Stimulated activated CD8-positive, alpha-beta memory T cell treated with anti-CD3 and anti-CD28 coated beads, Interleukin-2, amount 100 ng/mL, for 48 hours (primary cell): ENCODE results near the gene RNASE13.

Source experiments
- DNase-seq, 2 donors: peaks; one replicate each; pipeline ENCODE4 v3.0.0-alpha.2; 2020; ENCODE audit warnings: low read depth in 2 of 2

The RNASE13 gene

DNA sequence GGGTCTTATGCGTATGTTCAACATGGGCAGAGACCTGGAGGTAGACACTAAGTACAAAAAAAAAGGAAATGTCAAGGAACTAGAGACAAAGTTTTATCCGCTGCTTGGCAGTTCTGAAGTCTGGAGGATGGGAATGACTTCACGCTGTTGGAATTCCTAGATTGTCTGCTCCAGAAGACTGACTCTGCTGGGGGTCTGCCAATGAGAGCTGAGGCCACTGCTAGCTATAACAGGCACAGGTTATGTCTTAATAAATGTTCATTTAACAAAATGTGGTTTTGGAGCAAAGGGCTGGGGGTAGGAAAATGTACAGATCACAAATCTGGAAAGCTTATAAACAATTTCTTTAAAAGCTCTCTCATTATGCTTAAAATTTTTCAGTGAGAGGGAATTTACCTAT lies 28.9 kb upstream of the RNASE13 start:
- no peak for DNase-seq

DNA sequence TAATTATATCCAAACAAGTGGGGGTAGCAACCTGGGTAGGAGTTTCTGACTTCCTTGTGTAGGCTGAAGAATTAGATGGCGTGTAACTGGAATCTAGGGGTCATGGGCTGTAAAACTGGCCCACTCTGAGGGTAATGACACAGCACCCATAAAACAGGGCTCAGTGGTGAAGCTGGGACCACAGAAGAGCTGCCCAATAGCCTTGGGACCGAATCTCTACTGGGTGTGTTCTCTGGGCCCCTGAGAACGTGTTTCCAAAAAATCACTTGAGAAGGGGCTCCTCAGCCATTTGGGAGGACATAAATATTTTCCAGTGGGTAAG lies 26.7 kb upstream of the RNASE13 start:
- DNase-seq: no peak

DNA sequence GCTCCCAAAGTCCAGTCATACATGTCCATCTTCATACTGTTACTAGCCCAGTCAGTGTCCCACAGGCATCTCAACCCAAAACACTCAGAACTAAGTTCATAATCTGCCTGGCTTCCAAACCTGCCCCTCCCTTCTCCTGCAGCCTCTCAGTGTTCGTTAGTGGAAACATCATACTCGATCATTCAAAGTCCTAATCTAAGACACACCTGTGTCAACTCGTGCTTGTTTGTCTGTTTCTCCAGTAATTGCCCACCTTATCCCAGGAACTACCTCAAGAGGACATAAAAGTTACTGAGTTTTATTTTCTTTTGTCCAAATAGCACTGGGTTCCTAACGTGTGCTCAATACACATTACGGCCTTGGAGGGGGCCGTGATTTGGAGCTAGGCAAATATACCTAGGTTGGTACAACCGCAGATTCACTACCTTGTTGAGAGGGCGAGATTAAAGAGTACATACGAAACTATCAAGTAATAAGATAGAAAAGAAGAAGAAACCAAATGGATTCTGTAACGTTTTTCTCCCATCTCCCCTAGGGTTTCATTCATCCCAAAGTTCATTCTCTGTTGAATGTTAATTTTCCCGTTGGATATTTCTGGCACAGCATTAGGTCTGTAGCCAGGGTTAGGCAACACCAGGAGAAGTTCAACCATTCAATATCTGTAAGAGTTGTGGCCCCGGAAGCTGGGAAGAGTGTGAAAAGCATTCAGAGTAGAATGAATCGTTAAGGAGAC lies 26.2 kb upstream of the RNASE13 start:
- no peak for DNase-seq

DNA sequence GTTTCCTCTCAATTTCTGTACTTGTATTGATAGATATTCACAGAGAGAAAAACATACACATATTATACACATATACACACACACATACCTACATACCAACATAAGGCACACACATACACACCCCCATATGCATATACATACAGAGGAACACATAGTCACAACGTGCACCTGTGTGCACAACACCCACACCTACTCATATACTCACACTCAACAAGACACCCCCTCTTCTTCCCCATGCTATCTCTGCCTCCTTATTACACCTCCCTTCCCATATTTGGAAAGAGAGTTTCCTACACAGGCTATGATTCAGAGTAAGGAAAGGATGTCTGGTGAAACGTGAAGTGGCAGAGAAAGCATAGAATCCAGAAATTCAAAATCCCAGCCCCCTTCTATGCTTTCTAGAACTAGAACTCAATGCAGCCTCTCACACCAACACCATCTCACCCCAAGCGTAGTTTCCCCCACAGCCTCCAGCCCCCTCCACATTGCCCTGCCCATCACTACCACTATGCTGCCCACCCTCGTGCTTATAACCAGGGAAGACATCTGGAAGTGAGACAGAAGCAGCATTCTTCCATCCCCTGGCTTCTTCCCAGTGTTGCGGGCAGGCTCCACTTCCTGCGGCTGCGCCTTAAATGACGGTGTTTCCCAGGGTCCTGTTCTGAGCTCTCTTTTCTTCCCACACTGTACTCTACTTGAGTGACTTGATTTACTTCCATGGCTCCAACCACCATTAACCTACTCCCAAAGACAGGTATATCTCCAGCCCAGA lies 25.4 kb upstream of the RNASE13 start:
- DNase-seq: no peak

DNA sequence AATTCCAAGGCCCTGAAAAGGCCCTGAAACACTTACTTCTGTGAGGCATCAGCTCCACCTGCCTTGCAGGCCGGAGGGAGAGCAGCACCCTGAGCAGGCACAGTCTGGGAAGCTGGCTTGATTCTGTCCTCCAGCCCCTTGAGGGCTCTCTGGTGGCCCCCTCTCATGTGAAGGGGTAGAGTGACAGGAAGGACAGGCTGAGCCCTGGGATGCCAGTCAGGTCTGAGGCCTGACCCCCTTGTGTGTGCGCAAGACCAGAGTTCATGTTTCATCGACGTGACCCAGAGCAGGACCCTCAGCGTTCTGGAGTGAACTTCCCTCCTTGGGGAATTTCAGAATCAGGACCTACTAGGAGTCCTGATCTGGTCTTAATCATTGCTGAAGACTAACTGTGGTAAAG lies 24.3 kb upstream of the RNASE13 start:
- DNase-seq: no peak

DNA sequence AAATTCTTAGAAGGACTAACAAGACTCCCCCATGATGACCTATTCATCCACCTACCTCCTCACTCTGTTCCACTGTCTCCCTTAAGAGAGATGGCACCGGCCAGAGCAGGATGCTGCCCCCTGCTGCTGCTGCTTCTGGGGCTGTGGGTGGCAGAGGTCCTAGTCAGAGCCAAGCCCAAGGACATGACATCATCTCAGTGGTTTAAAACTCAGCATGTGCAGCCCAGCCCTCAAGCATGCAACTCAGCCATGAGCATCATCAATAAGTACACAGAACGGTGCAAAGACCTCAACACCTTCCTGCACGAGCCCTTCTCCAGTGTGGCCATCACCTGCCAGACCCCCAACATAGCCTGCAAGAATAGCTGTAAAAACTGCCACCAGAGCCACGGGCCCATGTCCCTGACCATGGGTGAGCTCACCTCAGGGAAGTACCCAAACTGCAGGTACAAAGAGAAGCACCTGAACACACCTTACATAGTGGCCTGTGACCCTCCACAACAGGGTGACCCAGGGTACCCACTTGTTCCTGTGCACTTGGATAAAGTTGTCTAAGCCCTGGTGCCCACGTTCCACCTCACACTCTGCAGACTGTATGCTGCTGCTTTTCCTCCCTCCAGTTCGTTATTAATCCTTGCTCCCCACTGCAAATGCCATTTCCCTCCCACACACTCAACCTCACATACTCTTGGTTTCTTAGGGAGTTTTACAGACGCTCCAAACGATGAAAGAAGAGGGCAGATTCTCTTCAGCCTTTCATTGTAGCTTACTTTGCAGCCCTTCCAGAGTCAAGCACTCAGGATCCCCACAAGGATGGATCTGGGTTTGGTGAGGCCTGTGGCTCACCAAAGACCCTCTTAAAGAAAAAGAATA lies 23.4 kb upstream of the RNASE13 start, which contains the start of gene RNASE8:
TSS of gene RNASE8 (plus strand) at position 20 of the 873 bp plus-strand sequence. CDS start at position 91, 71 bp downstream.
- DNase-seq: no peak

DNA sequence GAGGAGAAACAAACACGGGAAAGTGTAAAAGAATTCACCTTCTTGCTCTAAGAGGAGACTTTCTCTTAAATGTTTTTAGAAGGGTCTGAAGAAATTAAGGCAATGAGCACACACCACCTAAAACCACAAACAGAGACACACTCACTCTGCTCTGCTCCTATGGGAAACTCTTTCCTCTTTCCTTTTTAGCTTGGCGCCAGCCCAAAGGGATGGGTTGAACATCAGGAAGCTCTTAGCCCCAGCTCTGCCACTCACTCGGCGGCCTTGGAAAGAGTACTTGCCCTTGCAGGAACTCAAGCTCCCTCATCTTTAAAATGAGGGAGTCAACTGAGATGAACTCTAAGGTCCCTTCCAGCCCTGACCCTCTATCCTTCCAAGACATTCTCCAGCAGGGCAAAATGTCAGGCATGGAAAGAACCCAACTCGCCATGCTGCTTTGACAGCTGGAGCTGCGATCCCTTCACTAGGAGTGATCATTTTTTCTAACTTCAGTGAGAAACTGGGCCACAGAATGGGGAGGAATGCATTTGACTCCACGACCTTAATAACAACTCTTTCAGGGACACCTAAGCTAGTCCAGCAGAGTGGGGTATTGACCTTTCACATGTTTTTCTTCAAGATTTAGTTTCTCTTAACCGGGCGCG lies 22.0 kb upstream of the RNASE13 start:
- no peak for DNase-seq

DNA sequence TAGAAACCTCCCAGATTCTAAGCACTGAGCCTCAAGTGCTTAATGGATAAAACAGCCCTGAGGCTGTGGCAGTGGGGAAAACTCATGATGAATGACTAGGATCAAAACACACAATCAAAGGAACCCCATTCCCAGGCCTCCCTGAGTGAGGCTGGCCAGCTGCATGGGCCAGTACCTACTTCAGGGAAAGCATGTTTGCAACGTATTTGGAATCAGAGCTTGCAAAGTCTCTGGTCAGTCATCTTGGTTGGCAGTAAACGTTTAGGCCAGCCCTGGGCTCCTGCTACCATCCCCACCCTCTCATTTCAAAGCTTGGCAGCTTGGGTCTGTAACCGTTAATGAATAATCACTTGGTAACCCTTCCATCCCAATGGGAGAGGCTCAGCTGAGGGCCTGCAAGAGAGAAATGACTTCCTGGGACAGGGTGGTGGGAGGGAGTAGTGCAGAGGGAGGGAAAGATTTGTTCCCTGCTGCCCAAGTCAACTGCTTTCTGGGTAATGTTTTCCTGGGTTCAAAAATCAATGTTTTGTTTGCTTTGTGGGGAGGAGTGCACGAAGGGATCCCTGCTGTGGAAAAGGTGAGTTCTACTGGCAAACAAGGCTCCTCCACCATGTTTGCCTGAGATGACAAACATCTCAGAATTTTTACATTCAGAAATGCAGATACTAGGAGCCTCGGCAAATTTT lies 21.0 kb upstream of the RNASE13 start:
- DNase-seq: no peak

DNA sequence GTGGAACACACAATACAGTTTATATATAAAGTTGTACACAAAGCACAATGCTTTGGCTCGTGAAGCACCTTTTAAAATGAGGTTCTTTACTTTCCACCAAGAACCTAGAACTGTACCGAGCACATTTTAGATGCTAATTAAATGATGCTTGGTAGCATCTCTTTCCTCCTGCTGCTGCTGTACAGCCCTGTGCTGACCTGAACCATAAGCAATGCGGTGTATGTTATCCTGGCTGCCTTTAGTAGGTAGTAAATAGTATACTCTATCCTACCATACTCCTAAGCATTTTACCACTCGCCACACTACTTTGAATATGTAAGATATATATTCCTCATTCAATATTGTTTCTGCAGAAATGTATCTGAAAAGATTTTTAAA lies 20.1 kb upstream of the RNASE13 start:
- no peak for DNase-seq

DNA sequence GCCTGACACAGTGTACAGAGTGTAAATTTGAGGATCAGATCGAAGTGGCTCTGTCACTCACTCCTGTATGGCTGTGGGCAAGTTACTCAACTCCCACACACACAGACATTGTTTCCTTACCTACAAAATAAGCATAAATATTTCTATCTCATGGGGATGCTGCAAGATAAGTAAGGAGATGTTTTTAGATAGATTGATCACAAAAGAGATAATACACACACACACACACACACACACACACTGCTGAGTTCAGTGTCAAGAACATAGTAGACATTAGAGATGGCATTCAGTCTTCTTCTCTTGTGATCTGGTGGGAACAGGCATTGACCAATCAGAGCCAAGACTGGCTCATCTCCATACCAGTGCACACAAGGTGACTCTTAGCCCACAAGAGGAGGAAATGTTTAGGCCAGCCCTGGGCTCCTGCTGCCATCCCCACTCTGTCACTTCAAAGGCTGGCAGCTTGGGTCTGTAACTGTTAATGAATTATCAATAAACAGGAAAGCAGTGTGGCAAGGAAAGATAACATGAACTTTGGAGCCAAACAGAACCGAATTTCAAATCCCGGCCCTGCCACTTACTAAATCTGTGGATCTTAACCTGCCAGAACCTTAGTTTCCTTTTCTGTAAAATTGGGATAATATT lies 19.6 kb upstream of the RNASE13 start:
- no peak for DNase-seq

DNA sequence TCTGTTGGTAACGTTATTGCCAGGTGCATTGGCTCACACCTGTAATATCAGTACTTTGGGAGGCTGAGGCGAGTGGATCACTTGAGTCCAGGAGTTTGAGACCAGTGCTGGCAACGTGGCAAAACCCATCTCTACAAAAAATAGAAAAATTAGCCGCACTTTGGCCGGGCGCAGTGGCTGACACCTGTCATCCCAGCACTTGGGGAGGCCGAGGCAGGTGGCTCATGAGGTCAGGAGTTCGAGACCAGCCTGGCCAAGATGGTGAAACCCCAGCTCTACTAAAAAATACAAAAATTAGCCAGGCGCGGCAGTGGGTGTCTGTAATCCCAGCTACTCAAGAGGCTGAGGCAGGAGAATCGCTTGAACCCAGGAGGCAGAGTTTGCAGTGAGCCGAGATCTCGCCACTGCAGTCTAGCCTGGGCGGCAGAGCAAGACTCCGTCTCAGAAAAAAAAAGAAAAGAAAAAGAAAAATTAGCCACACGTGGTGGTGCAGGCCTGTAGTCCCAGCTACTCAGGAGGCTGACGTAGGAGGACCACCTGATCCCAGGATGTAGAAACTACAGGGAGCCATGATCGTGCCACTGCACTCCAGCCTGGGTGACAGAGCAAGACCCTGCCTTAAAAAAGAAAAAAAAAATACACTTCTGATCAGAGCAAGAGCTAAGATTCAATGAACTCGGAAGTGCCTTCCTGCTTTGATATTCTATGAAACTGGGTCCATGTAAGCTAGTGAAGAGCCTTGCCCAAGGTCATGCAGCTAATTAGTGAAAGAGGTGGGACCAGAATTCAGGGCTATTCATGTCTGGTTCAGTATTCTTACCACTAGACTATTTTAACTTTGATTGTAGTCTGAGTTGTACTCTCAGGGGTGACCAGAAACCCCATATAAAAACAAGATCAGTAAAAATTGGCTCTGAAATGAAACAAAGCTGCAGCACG lies 18.8 kb upstream of the RNASE13 start:
- DNase-seq: no peak

DNA sequence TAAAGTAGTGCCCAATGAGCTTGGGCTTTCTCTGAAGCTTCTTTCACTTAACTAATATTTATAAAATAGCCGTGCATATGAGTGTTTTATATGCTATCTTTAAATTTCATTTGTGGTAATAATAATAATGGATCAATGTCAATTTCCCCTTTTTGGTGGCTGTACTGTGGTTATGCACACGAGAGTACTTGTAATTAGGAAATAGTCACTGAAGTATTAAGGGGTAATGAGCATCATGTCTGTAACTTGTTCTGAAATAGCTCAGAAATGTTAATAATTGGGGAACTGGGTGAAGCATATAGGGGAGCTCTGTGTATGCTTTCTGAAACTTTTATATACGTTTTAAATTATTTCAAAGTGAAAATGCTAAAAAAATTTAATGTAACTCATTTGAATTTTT lies 16.0 kb upstream of the RNASE13 start:
- no peak for DNase-seq

DNA sequence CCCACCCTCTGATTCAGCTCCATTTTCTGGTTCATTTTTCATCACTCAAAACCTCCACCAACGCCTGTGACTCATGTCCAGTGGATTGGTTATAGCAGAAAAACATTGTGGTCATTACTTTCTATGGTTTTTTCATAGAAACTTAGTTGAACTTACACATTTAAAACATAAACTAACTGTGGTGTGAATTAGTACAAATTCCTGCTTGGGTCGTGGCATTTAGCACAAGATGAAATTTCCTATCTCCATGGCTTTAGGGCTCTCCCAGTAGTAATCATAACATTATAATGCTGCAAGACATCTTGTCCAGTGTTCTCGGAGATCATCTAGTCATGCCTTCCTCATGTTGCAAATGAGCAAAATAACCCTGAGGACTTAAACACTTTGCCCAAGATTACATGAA lies 14.7 kb upstream of the RNASE13 start:
- DNase-seq: no peak

DNA sequence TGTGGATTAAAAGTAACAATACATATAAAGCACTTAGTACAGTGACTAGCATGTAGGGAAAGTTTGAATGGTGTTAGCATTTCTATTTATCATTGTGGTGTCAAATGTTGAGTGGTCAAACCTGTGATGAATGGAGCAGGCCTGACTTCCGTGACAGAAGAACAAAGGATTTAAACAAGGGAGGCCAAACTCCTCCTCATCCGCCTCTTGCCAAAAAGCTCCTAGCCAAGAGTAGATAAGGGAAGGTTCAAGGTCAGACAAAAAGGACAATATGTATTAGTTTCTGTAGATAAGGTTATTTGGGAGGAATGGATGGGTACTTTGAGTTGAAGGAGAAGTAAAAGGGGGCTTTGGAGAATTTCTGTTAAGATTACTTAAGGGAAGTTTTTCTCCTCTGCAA lies 14.0 kb upstream of the RNASE13 start:
- DNase-seq: no peak

DNA sequence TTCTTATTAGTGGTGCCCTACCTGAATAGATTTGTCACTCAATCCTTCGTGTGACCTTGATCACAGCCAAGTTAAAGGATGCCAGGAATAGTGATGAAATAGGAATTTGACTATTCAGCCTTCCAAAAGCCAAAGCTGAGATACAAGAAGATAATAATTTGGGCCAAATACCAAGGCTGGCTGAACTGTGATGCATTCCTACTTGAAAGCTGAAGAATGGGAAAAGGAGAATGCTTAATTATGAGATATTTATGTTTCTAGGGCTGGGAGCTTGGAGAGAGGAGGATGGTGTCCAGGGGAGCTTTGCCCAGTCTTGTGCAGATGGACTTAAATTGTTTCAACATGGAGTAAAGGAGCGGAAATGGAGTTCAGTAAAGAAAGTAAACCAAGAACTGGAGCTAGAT lies 12.8 kb upstream of the RNASE13 start:
- no peak for DNase-seq

DNA sequence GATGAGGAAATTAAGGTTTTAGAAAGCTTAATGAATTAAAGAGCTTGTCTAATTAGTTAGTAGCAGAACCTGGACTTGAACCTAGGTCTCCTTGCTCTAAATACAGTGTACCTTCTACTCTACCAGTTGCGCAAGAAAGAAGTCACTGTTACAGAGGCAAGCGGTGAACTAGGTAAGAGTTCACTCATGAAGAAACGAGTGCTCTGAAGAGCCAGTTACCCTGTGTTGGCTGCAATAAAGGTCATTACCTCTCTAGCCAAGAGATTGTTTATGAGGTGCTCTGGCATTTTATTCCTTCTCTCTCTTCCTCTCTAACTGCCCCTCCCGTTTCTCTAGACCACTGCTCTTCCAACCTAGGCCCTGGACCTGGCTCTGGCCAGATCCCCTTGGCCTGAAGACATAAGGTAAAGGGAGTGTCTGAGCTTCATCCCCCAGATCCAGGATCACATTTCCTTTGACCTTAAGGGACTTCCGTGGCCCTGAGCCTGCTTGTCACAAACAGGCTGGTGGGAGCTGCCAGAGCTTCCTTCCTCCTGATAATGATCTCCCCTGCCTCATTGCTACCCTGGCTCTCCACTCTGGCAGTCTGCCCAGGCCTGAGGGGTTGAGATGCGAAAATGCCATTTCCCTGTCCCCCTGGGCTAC lies 9.5 kb upstream of the RNASE13 start:
- no peak for DNase-seq

DNA sequence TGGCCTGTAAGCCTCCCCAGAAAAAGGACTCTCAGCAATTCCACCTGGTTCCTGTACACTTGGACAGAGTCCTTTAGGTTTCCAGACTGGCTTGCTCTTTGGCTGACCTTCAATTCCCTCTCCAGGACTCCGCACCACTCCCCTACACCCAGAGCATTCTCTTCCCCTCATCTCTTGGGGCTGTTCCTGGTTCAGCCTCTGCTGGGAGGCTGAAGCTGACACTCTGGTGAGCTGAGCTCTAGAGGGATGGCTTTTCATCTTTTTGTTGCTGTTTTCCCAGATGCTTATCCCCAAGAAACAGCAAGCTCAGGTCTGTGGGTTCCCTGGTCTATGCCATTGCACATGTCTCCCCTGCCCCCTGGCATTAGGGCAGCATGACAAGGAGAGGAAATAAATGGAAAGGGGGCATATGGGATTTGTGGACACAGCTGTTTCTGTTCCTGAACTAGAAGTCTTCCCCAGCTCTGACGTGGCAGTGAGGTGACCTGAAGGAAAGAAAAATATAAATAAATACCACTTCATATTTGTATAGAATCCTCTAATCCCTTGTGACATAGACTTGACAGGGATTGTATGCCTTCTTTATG lies 8.9 kb upstream of the RNASE13 start:
- no peak for DNase-seq

DNA sequence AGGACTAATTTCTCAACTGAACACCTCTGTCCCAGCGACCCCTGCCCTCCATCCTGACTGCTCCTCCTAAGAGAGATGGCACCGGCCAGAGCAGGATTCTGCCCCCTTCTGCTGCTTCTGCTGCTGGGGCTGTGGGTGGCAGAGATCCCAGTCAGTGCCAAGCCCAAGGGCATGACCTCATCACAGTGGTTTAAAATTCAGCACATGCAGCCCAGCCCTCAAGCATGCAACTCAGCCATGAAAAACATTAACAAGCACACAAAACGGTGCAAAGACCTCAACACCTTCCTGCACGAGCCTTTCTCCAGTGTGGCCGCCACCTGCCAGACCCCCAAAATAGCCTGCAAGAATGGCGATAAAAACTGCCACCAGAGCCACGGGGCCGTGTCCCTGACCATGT lies 8.3 kb upstream of the RNASE13 start:
- DNase-seq: no peak
